PC-9 (cell line): ENCODE data around the gene TERT. TPM values are rescaled to one million over a fixed set of nuclear protein-coding genes. Genes with fewer than 3 reads are reported as not detected.
A peak's percentile ranks its signal among the peaks of the same experiment; 100 is the strongest.
"Not testable (repeated sequence)": the region's sequence is repeated elsewhere in the genome, so short reads cannot be mapped to it uniquely, and the experiment has no call there.

Source experiments
- BruUV-seq: library from RNA; stranded (reverse); fragments of 400-500 nt; replicated peaks from 2 replicates; lab custom pipeline; 2021; lab: Mats Ljungman, UMichigan
- CTCF ChIA-PET: fragments of 300-600 bp; sonication (Branson Sonifier 250); formaldehyde crosslinking; loops from one replicate; lab custom pipeline; 2022; ENCODE audit warnings: antibody characterized with exemption; lab: Charles Lee
- POLR2A ChIA-PET: fragments of 300-600 bp; sonication (Branson Sonifier 250); formaldehyde crosslinking; loops from one replicate; lab custom pipeline; 2022; ENCODE audit warnings: antibody characterized with exemption; ENCODE audit not compliant: unreplicated experiment; lab: Charles Lee
- DNase-seq, 2 experiments: peaks; one replicate each; pipeline versions ENCODE4 v3.0.0 to v3.0.0-alpha.2; 2015 to 2022; ENCODE audit warnings: mixed read lengths in 1 of 2
- H2AFZ ChIP-seq: fragments of 200-600 bp; sonication (generic); 2 replicates; pipeline ENCODE4 v1.8.1; 2017; ENCODE audit warnings: antibody characterized with exemption
- H3F3A ChIP-seq: fragments of 200-600 bp; sonication (generic); 2 replicates; pipeline ENCODE4 v1.8.1; 2017; ENCODE audit warnings: antibody characterized with exemption, mild to moderate bottlenecking, low read depth; ENCODE audit not compliant: insufficient read depth
- H3K27ac ChIP-seq: fragments of 200-600 bp; sonication (generic); 2 replicates; pipeline ENCODE4 v1.6.1; 2016; ENCODE audit warnings: mixed run types
- H3K27me3 ChIP-seq: fragments of 200-600 bp; sonication (generic); 2 replicates; pipeline ENCODE4 v1.6.1; 2016; ENCODE audit warnings: low read depth, mixed run types; ENCODE audit not compliant: insufficient read depth
- H3K36me3 ChIP-seq: fragments of 200-600 bp; sonication (generic); 2 replicates; pipeline ENCODE4 v1.6.1; 2016; ENCODE audit warnings: low read depth, mixed run types
- H3K4me1 ChIP-seq: fragments of 200-600 bp; sonication (generic); replicated peaks from 2 replicates; pipeline ENCODE4 v1.6.1; 2016; ENCODE audit warnings: mixed run types; ENCODE audit not compliant: insufficient read depth
- H3K4me2 ChIP-seq: fragments of 200-600 bp; sonication (generic); 2 replicates; pipeline ENCODE4 v1.6.1; 2017; ENCODE audit warnings: mixed run types
- H3K4me3 ChIP-seq: fragments of 200-600 bp; sonication (generic); 2 replicates; pipeline ENCODE4 v1.6.1; 2016; ENCODE audit warnings: mixed run types
- H3K79me2 ChIP-seq: fragments of 200-600 bp; sonication (generic); 2 replicates; pipeline ENCODE4 v1.6.1; 2017; ENCODE audit warnings: low read depth, mixed run types
- H3K9me2 ChIP-seq: fragments of 200-600 bp; sonication (generic); 2 replicates; pipeline ENCODE4 v1.8.1; 2017; ENCODE audit warnings: mild to moderate bottlenecking; ENCODE audit not compliant: insufficient read depth
- H3K9me3 ChIP-seq: fragments of 200-600 bp; sonication (generic); 2 replicates; pipeline ENCODE4 v1.8.1; 2016; ENCODE audit warnings: low read depth; ENCODE audit not compliant: insufficient read depth
- H4K20me1 ChIP-seq: fragments of 200-600 bp; sonication (generic); 2 replicates; pipeline ENCODE4 v1.8.1; 2017; ENCODE audit not compliant: insufficient read depth
- EZH2 ChIP-seq: fragments of 200-600 bp; sonication (generic); IDR thresholded peaks from 2 replicates; pipeline ENCODE4 v1.8.0; 2017; ENCODE audit warnings: antibody characterized with exemption, low read depth
- intact Hi-C: fragments of 100-400 bp; cut with micrococcal nuclease; formaldehyde crosslinking; loops from one replicate; pipeline ENCODE4 v1.10.0; 2022; ENCODE audit not compliant: unreplicated experiment
- total RNA-seq: library from RNA; stranded (reverse); gene quantifications from 2 replicates; pipeline ENCODE4 v1.2.3, GENCODE V29; 2021
- TF ChIP-seq, protein P1 (sequence below): fragments of 200-600 bp; sonication (generic); conservative IDR thresholded peaks from 2 replicates; pipeline ENCODE4 v1.6.1; 2017; ENCODE audit warnings: mixed run types, antibody characterized with exemption, mild to moderate bottlenecking, moderate library complexity

The TERT gene
- total RNA-seq, 1 experiment from 2014 or later = 0.74 TPM

DNA sequence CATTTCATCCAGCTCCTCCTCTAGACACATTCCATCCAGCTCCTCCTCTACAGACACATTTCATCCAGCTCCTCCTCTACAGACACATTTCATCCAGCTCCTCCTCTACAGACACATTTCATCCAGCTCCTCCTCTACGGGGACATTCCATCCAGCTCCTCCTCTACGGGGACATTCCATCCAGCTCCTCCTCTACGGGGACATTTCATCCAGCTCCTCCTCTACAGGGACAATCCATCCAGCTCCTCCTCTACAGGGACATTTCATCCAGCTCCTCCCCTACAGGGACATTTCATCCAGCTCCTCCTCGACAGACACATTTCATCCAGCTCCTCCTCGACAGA, 31.6 kb upstream of the TERT start:
- Histone ChIP-seq H3F3A (peaks cover 60% of the 10 kb centered on the region), H3K79me2 (peaks cover 10% of the 10 kb centered on the region), H4K20me1 (peaks cover 42% of the 10 kb centered on the region), H3K27ac (peak overlapping the region; percentile 86), H3K4me3 (peak overlapping the region; percentile 7; the same call in 1 of the 2 replicates), H3K4me2 (peak overlapping the region; percentile 48), H3K4me1 (peaks cover 38% of the 10 kb centered on the region), H3K36me3 (peaks cover 27% of the 10 kb centered on the region)
- H3K27me3 ChIP-seq, H3K9me2 ChIP-seq, H3K9me3 ChIP-seq, BruUV-seq, H2AFZ ChIP-seq: not testable (repeated sequence)
- peak in 1 of 2 experiments; percentile 56 for DNase-seq
- CTCF ChIA-PET = interaction anchor here (0.6 kb wide), 1 partner anchor 1009 kb away, joined by 3 read pairs; no protein-coding TSS in a partner anchor
- intact Hi-C loops = loop anchor here (2.0 kb wide), 1 partner anchor 214 kb away; the partner anchor contains the start of gene SLC12A7
- POLR2A ChIA-PET = interaction anchor here (0.7 to 1.6 kb wide), 5 partner anchors 11 to 421 kb away, joined by 6 to 17 read pairs (median 15); no protein-coding TSS in a partner anchor

DNA sequence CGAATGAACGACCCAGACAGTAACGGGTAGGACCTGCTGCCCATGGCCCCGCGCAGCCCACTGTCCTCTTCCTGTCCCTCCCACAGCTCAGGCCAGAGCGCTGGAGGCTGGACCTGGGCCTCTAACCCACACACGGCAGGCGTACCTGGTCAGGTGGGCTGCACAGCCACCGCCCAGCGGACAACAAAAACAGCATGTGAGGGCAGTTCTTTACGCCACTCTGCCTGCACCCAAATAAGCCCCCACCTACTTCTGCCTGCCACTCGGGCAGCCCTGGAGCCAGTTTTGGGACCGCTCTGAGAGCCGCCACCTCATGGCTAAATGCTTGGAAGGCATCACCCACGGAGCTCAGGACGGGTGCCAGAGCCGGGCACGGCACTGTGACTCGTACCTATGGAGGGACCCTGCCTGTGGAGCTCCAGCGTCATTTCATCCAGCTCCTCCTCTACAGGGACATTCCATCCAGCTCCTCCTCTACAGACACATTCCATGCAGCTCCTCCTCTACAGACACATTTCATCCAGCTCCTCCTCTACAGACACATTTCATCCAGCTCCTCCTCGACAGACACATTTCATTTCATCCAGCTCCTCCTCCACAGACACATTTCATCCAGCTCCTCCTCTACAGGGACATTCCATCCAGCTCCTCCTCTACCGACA, 31.1 kb upstream of the TERT start:
- Histone ChIP-seq H3K4me3 (peak overlapping the region; percentile 7; the same call in 1 of the 2 replicates), H3K79me2 (peaks cover 10% of the 10 kb centered on the region), H3K9me3 (no peaks in the 10 kb centered on the region), H3K36me3 (peaks cover 32% of the 10 kb centered on the region), H2AFZ (no peak overlapping the region), H3K4me1 (peaks cover 38% of the 10 kb centered on the region), H3K4me2 (peak overlapping the region; percentile 48), H3K27me3 (no peaks in the 10 kb centered on the region), H3K27ac (peak overlapping the region; percentile 86), H4K20me1 (peaks cover 38% of the 10 kb centered on the region), H3K9me2 (no peaks in the 10 kb centered on the region), H3F3A (peaks cover 60% of the 10 kb centered on the region)
- no TSS peak for BruUV-seq
- no peak for TF ChIP-seq EZH2
- TF ChIP-seq, protein P1, sequence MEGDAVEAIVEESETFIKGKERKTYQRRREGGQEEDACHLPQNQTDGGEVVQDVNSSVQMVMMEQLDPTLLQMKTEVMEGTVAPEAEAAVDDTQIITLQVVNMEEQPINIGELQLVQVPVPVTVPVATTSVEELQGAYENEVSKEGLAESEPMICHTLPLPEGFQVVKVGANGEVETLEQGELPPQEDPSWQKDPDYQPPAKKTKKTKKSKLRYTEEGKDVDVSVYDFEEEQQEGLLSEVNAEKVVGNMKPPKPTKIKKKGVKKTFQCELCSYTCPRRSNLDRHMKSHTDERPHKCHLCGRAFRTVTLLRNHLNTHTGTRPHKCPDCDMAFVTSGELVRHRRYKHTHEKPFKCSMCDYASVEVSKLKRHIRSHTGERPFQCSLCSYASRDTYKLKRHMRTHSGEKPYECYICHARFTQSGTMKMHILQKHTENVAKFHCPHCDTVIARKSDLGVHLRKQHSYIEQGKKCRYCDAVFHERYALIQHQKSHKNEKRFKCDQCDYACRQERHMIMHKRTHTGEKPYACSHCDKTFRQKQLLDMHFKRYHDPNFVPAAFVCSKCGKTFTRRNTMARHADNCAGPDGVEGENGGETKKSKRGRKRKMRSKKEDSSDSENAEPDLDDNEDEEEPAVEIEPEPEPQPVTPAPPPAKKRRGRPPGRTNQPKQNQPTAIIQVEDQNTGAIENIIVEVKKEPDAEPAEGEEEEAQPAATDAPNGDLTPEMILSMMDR = no peak
- intact Hi-C loops = loop anchor here (2.0 kb wide), 1 partner anchor 213 kb away; the partner anchor contains the start of gene SLC12A7
- DNase-seq = peak in 1 of 2 experiments; percentile 38
- ChIA-PET POLR2A (interaction anchor here (0.7 to 1.6 kb wide), 3 partner anchors 10 to 149 kb away, joined by 6 to 17 read pairs (median 7); no protein-coding TSS in a partner anchor), CTCF (interaction anchor here (0.5 to 0.6 kb wide), 4 partner anchors 109 to 1009 kb away, joined by 3 to 4 read pairs (median 3); no protein-coding TSS in a partner anchor)

DNA sequence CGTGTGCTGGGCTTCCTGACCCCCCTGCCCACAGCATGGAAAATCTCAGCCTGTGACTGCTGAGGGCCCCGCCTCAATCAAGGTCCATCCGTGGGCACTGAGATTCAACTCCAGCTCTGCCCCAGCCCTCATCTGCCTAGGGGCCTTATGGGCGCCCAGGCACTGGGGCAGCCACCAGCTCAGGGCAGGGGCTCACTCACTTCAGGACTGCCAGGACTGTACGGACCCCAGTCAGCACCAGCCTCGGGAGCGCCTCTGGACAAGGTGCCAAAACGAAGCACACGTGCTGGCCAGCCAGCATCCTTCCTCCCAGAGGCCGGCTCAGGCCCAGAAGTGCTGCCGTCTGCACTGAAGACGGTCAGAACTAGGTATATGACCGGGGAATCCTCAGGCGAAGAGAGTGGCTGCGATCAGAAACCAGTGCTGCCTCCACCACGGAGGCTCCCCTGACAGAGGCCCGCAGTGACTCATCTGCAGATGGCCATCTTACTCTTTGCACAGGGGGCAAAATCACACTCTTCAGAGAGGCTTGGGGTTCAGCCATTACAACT, 30.4 kb upstream of the TERT start:
- peak overlapping the region; percentile 86 for H3K27ac ChIP-seq
- TF ChIP-seq, protein P1 = no peak
- no peak for TF ChIP-seq EZH2
- intact Hi-C loops = no loop called here
- peaks cover 31% of the 10 kb centered on the region for H4K20me1 ChIP-seq
- peaks cover 10% of the 10 kb centered on the region for H3K79me2 ChIP-seq
- BruUV-seq = no TSS peak
- DNase-seq = no peak
- no peaks in the 10 kb centered on the region for H3K9me2 ChIP-seq
- peaks cover 52% of the 10 kb centered on the region for H3F3A ChIP-seq
- H3K4me3 ChIP-seq = no peak overlapping the region
- no peaks in the 10 kb centered on the region for H3K27me3 ChIP-seq
- no peaks in the 10 kb centered on the region for H3K9me3 ChIP-seq
- H3K4me2 ChIP-seq = peak overlapping the region; percentile 48; the same call in 1 of the 2 replicates
- H3K36me3 ChIP-seq = peaks cover 35% of the 10 kb centered on the region
- ChIA-PET CTCF (interaction anchor here (0.5 kb wide), 1 partner anchor 581 kb away, joined by 3 read pairs; no protein-coding TSS in a partner anchor), POLR2A (no interaction called here)
- H2AFZ ChIP-seq = no peak overlapping the region
- H3K4me1 ChIP-seq = peaks cover 38% of the 10 kb centered on the region
